Panc1 (cell line): ENCODE data around the gene CARD10. TPM values are rescaled to one million over a fixed set of nuclear protein-coding genes. Genes with fewer than 3 reads are reported as not detected.

Experiments used
- ATAC-seq: fragments of 200-7000 bp; cut with Tn5 transposase; 2 replicates; pipeline ENCODE4 v1.9.1; 2020; ENCODE audit warnings: mild to moderate bottlenecking, moderate library complexity
- BruUV-seq: library from RNA; stranded (reverse); fragments of 400-500 nt; replicated peaks from 2 replicates; lab custom pipeline; 2021; lab: Mats Ljungman, UMichigan
- CTCF ChIA-PET: fragments of 300-600 bp; sonication (Branson Sonifier 250); formaldehyde crosslinking; loops from one replicate; lab custom pipeline; 2022; ENCODE audit warnings: antibody characterized with exemption; lab: Charles Lee
- POLR2A ChIA-PET: fragments of 300-600 bp; sonication (Branson Sonifier 250); formaldehyde crosslinking; loops from one replicate; lab custom pipeline; 2022; ENCODE audit warnings: antibody characterized with exemption; lab: Charles Lee
- DNase-seq: peaks from one replicate; pipeline ENCODE4 v3.0.0-alpha.2; 2010; ENCODE audit warnings: low read depth, low spot score
- H3K27ac ChIP-seq: 2 replicates; pipeline ENCODE4 v1.5.1; 2011; ENCODE audit warnings: mild to moderate bottlenecking, low read length, inconsistent platforms
- H3K27me3 ChIP-seq: fragments of 200-500 bp; sonication (Bioruptor generic); 2 replicates; pipeline ENCODE4 v1.6.0; 2014; ENCODE audit warnings: low read length, inconsistent platforms; ENCODE audit not compliant: control insufficient read depth, insufficient read depth
- H3K36me3 ChIP-seq: fragments of 200-500 bp; sonication (Bioruptor generic); 2 replicates; pipeline ENCODE4 v1.5.1; 2014; ENCODE audit warnings: inconsistent platforms, mild to moderate bottlenecking, low read length, moderate library complexity; ENCODE audit not compliant: control insufficient read depth, insufficient read depth
- H3K4me1 ChIP-seq: 2 replicates; pipeline ENCODE4 v1.5.1; 2011; ENCODE audit warnings: inconsistent platforms, mild to moderate bottlenecking, low read length, moderate library complexity; ENCODE audit not compliant: control insufficient read depth, insufficient read depth
- H3K4me3 ChIP-seq, 2 experiments: 2 replicates each; pipeline ENCODE4 v1.5.1; 2011 to 2012; ENCODE audit warnings: low read depth in 2 of 2, low read length in 2 of 2, mild to moderate bottlenecking in 2 of 2, inconsistent platforms in 1 of 2, moderate library complexity in 1 of 2
- H3K9me3 ChIP-seq: fragments of 200-500 bp; sonication (Bioruptor generic); 2 replicates; pipeline ENCODE4 v1.5.1; 2014; ENCODE audit warnings: low read depth, mild to moderate bottlenecking, inconsistent platforms, low read length, moderate library complexity; ENCODE audit not compliant: control insufficient read depth, insufficient read depth
- CTCF ChIP-seq: fragments of 450-650 bp; IDR thresholded peaks from 2 replicates; pipeline ENCODE4 v1.5.1; 2017; ENCODE audit warnings: mild to moderate bottlenecking
- POLR2AphosphoS5 ChIP-seq: IDR thresholded peaks from 2 replicates; pipeline ENCODE4 v1.6.1; 2012; ENCODE audit warnings: mild to moderate bottlenecking, low read depth, low read length, moderate library complexity
- REST ChIP-seq, 2 experiments: IDR thresholded peaks; 2 replicates each; pipeline ENCODE4 v1.6.1; 2011 to 2012; ENCODE audit warnings: low read depth in 2 of 2, control low read depth in 1 of 2, low read length in 1 of 2, mild to moderate bottlenecking in 1 of 2, moderate library complexity in 1 of 2; ENCODE audit not compliant: insufficient read depth in 1 of 2
- SIN3A ChIP-seq: IDR thresholded peaks from 2 replicates; pipeline ENCODE4 v1.6.1; 2012; ENCODE audit warnings: low read depth, mild to moderate bottlenecking, low read length, moderate library complexity, borderline replicate concordance; ENCODE audit not compliant: insufficient read depth
- TCF7L2 ChIP-seq: IDR thresholded peaks from 2 replicates; pipeline ENCODE4 v1.6.1; 2011; ENCODE audit warnings: mild to moderate bottlenecking, low read depth, low read length, inconsistent platforms
- in situ Hi-C: cut with HindIII; loops from 2 replicates; pipeline ENCODE4 v1.10.0; 2016; ENCODE audit warnings: low sequenced_read_pairs, low pct_unique_long_range_greater_than_20kb
- intact Hi-C: fragments of 100-400 bp; cut with micrococcal nuclease; formaldehyde crosslinking; loops from one replicate; pipeline ENCODE4 v1.10.0; 2022; ENCODE audit not compliant: unreplicated experiment
- total RNA-seq: library from RNA; stranded (reverse); gene quantifications from one replicate; pipeline ENCODE4 v1.2.1, GENCODE V29; 2021; ENCODE audit not compliant: unreplicated experiment

Gene CARD10
- total RNA-seq, 1 experiment from 2014 or later = 43.1 TPM

- H3K4me1 ChIP-seq = peaks cover 2% of the 10 kb centered on the region
- intact Hi-C loops (no loop called here), in situ Hi-C loops (no loop called here)
- no TSS peak for BruUV-seq
- no peaks in the 10 kb centered on the region for H3K27me3 ChIP-seq
- H3K9me3 ChIP-seq = no peaks in the 10 kb centered on the region
- ChIA-PET CTCF (interaction anchor here (0.9 kb wide), 1 partner anchor 9 kb away, joined by 3 read pairs; no protein-coding TSS in a partner anchor), POLR2A (no interaction called here)
- H3K27ac ChIP-seq = no peak overlapping the region
- H3K36me3 ChIP-seq = no peaks in the 10 kb centered on the region
- no peak for TF ChIP-seq TCF7L2
- TF ChIP-seq SIN3A = no peak
- no peak for TF ChIP-seq CTCF
- no peak for TF ChIP-seq REST (IDR thresholded peaks at IDR 0.05; ENCODE audit: insufficient read depth in 1 of 2, low read depth in 2 of 2, low read length in 1 of 2)
- no peak for TF ChIP-seq POLR2AphosphoS5
- ATAC-seq = no peak
- DNase-seq = no peak
- H3K4me3 ChIP-seq = no peak overlapping the region
Measured at GRCh38 chr22:37481347-37481907, 37.8 kb downstream of the CARD10 start.

GRCh38 chr22:37480387-37481346, 38.5 kb downstream of the CARD10 start:
- no peak overlapping the region for H3K27ac ChIP-seq
- BruUV-seq = no TSS peak
- ATAC-seq = no peak
- in situ Hi-C loops = no loop called here
- no peaks in the 10 kb centered on the region for H3K36me3 ChIP-seq
- no peak for DNase-seq
- intact Hi-C loops = no loop called here
- POLR2A ChIA-PET = no interaction called here
- no peak overlapping the region for H3K4me3 ChIP-seq
- no peaks in the 10 kb centered on the region; the same call in 1 of the 2 replicates for H3K4me1 ChIP-seq
- H3K27me3 ChIP-seq = no peaks in the 10 kb centered on the region
- CTCF ChIA-PET = interaction anchor here (0.9 kb wide), 1 partner anchor 8 kb away, joined by 3 read pairs; no protein-coding TSS in a partner anchor
- TF ChIP-seq REST (IDR thresholded peaks at IDR 0.05; ENCODE audit: insufficient read depth in 1 of 2, low read depth in 2 of 2, low read length in 1 of 2) (no peak), TCF7L2 (no peak), CTCF (no peak), SIN3A (no peak), POLR2AphosphoS5 (no peak)
- no peaks in the 10 kb centered on the region for H3K9me3 ChIP-seq
